ENCODE data around the gene STK24.

The STK24 gene

GRCh38 chr13:98419786-98420553 lies 156.9 kb downstream of the STK24 start:
- Histone ChIP-seq H3K9me3 (ENCODE audit: insufficient read depth, low read length) (no peaks in the 10 kb centered on the region), H3K4me3 (ENCODE audit: insufficient read depth, low read length, poor library complexity, severe bottlenecking) (no peak overlapping the region), H3K79me2 (ENCODE audit: insufficient read depth, low read length) (no peaks in the 10 kb centered on the region), H3K4me2 (ENCODE audit: low read depth, low read length, poor library complexity, severe bottlenecking) (no peak overlapping the region), H4K20me1 (ENCODE audit: low read depth, low read length) (no peaks in the 10 kb centered on the region), H3F3A (ENCODE audit: insufficient read depth) (no peaks in the 10 kb centered on the region), H3K27ac (ENCODE audit: low read depth, low read length) (no peak overlapping the region), H3K36me3 (ENCODE audit: low read length) (no peaks in the 10 kb centered on the region), H3K9me2 (replicated peaks; ENCODE audit: insufficient read depth, low read length) (no peaks in the 10 kb centered on the region), H2AFZ (ENCODE audit: low read depth, low read length, severe bottlenecking) (no peak overlapping the region), H3K9ac (ENCODE audit: low read length) (no peak overlapping the region), H3K27me3 (ENCODE audit: low read length) (no peaks in the 10 kb centered on the region)
- no peak for TF ChIP-seq CTCF (IDR thresholded peaks at IDR 0.05; ENCODE audit: insufficient read depth, low read length, poor library complexity, severe bottlenecking)
- no peak for TF ChIP-seq EZH2phosphoT487 (conservative IDR thresholded peaks at IDR 0.05; ENCODE audit: low read length)

DNA sequence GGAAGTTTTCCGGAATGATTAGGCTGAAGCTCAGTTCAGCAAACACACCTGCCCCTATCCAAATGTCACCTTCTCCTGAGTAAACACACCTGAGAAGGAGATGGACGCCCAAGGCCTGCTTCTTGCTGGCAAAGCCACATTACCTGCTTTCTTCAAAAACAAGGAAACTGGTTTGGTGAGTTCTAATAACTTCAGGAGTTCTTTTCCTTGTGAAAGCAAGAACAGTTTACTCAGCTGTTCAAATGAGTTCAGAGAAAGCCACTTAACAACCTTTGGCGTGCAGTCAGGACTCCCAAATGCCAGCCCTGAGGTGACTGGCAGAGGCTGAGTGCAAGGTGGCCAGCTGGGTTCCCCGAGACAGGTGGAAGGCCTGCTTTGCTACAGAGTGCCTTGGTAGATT lies 160.5 kb downstream of the STK24 start:
- H2AFZ ChIP-seq (ENCODE audit: low read depth, low read length, severe bottlenecking), result no peak overlapping the region
- H3K4me3 ChIP-seq (ENCODE audit: insufficient read depth, low read length, poor library complexity, severe bottlenecking), result no peak overlapping the region
- TF ChIP-seq CTCF (IDR thresholded peaks at IDR 0.05; ENCODE audit: insufficient read depth, low read length, poor library complexity, severe bottlenecking) (no peak), EZH2phosphoT487 (conservative IDR thresholded peaks at IDR 0.05; ENCODE audit: low read length) (no peak)
- no peaks in the 10 kb centered on the region for H3K36me3 ChIP-seq (ENCODE audit: low read length)
- H3K4me2 ChIP-seq (ENCODE audit: low read depth, low read length, poor library complexity, severe bottlenecking), result no peak overlapping the region
- no peak overlapping the region for H3K9ac ChIP-seq (ENCODE audit: low read length)
- H3K27me3 ChIP-seq (ENCODE audit: low read length), result no peaks in the 10 kb centered on the region
- no peaks in the 10 kb centered on the region for H3K79me2 ChIP-seq (ENCODE audit: insufficient read depth, low read length)
- no peak overlapping the region for H3K27ac ChIP-seq (ENCODE audit: low read depth, low read length)
- no peaks in the 10 kb centered on the region for H3F3A ChIP-seq (ENCODE audit: insufficient read depth)
- H3K9me2 ChIP-seq (replicated peaks; ENCODE audit: insufficient read depth, low read length), result no peaks in the 10 kb centered on the region
- no peaks in the 10 kb centered on the region for H4K20me1 ChIP-seq (ENCODE audit: low read depth, low read length)
- H3K9me3 ChIP-seq (ENCODE audit: insufficient read depth, low read length), result no peaks in the 10 kb centered on the region

- no peak overlapping the region for H3K4me2 ChIP-seq (ENCODE audit: low read depth, low read length, poor library complexity, severe bottlenecking)
- H3F3A ChIP-seq (ENCODE audit: insufficient read depth), result no peaks in the 10 kb centered on the region
- H3K36me3 ChIP-seq (ENCODE audit: low read length), result no peaks in the 10 kb centered on the region
- no peaks in the 10 kb centered on the region for H3K9me2 ChIP-seq (replicated peaks; ENCODE audit: insufficient read depth, low read length)
- no peaks in the 10 kb centered on the region for H3K27me3 ChIP-seq (ENCODE audit: low read length)
- H3K4me3 ChIP-seq (ENCODE audit: insufficient read depth, low read length, poor library complexity, severe bottlenecking), result no peak overlapping the region
- TF ChIP-seq EZH2phosphoT487 (conservative IDR thresholded peaks at IDR 0.05; ENCODE audit: low read length) (no peak), CTCF (IDR thresholded peaks at IDR 0.05; ENCODE audit: insufficient read depth, low read length, poor library complexity, severe bottlenecking) (no peak)
- no peaks in the 10 kb centered on the region for H3K79me2 ChIP-seq (ENCODE audit: insufficient read depth, low read length)
- H3K9me3 ChIP-seq (ENCODE audit: insufficient read depth, low read length), result no peaks in the 10 kb centered on the region
- H2AFZ ChIP-seq (ENCODE audit: low read depth, low read length, severe bottlenecking), result no peak overlapping the region
- H4K20me1 ChIP-seq (ENCODE audit: low read depth, low read length), result no peaks in the 10 kb centered on the region
- no peak overlapping the region for H3K27ac ChIP-seq (ENCODE audit: low read depth, low read length)
- no peak overlapping the region for H3K9ac ChIP-seq (ENCODE audit: low read length)
These were observed 161.4 kb downstream of the STK24 start for GRCh38 chr13:98415326-98416070.

All from SU-DHL-6 (cell line).